HG03108 (cell line): ENCODE results near the gene CFAP45.

Experiments
- ATAC-seq: cut with Tn5 transposase; IDR thresholded peaks from one replicate; pipeline ENCODE4 v1.9.1; 2021; ENCODE audit warnings: moderate library complexity; ENCODE audit not compliant: unreplicated experiment

Gene CFAP45

DNA sequence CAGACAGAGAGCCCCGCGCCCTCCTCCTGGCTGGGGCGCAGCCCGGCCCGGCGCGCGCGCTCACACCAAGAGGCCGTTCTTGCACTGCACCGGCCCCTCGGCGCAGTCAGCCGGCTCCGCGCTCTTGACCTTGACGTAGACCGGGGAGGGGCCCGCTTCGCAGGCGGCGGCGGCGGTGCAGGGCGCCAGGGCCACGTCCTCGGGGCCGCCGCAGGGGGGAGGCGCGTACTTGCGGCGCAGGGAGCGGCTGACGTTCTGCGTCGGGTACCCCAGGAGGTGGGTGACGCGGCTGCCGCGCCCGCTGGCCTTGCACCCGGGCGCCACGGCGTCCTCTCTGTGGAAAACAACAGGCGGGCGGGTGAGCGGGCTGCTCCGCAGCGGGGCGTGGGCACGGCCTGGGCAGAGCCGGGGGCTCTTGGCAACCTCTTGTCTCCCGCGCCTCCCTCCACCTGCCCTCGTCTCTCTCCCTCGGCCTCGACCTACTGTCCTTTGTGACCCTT is 45.2 kb downstream of the CFAP45 start:
- peak; percentile 65 for ATAC-seq

DNA sequence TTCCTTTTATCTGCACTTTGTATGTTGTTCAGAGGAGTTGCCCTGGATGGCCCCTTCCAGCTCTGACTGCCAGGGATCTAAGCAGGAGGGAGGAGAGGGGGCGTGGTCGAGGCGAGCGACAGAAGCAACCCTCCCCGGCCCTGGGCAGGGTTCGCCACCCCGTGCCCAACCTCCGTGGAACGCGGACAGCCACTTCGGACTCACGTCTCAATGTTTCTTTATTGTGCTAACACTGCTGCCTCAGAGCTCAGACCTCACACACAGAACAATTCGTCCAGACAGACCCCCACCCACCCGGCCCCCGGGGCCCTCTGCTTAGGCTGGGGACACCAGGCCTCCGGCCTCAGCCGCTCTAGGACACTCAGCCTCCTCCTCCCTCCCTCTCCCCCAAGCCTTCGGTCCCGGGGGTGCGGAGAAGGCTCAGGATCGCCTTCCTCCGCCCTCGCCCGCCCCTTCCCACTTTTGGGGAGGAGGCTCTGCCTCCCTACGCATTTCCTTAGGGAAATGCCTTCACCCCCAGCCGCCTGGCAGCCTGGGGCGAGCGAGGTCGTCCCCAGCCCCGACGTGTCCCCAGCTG is 45.8 kb downstream of the CFAP45 start:
- ATAC-seq, result no peak

DNA sequence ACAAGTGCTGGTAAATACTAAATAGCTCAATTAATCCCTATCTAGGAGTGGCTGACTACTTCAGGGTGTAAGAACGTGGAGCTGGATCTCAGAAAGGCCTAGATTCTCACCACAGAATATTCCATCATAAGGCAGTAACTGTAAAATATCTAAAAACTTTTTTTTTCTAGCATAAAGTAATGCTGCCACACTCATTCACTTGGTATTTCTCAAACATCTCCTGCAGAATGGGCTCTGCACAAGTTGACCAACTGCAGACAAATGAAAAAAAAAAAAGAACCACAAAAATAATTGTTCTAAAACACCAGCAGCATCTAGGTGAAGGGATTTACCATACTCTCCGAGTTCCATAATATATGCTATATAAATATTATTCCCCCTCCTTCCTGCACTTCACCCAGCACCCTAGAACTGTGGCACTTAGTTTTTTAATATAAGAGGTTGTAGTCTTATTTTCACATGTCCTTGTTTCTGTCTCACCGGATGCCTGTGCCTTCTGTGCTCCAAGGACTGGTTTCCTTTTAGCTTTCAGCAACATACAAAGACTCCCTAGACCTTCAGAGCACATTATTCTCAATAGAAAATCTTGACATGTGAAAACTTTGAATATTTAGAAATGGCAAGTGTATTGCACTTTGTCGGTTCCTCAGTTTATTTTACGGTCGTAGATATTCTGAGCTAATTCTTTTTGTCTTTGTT is 46.4 kb downstream of the CFAP45 start:
- ATAC-seq, result no peak

DNA sequence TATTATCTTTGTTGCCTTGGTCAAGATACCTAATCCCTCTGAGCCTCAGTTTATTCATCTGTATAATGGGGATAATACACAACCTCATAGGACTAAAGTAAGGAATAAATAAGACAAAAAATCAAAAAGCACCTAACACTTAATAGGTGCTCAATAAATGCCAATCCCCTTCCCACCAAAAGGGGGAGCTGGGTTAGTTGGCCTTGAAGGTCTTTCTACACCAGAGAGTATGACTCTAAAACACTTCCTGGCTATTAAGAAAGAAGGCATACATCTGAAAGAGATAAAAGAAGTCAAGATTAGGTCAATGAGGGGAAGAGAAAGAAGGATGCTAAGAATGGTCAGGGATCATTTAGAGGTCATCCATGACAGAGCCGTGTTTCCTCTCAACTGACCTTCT is 48.6 kb downstream of the CFAP45 start:
- no peak for ATAC-seq

DNA sequence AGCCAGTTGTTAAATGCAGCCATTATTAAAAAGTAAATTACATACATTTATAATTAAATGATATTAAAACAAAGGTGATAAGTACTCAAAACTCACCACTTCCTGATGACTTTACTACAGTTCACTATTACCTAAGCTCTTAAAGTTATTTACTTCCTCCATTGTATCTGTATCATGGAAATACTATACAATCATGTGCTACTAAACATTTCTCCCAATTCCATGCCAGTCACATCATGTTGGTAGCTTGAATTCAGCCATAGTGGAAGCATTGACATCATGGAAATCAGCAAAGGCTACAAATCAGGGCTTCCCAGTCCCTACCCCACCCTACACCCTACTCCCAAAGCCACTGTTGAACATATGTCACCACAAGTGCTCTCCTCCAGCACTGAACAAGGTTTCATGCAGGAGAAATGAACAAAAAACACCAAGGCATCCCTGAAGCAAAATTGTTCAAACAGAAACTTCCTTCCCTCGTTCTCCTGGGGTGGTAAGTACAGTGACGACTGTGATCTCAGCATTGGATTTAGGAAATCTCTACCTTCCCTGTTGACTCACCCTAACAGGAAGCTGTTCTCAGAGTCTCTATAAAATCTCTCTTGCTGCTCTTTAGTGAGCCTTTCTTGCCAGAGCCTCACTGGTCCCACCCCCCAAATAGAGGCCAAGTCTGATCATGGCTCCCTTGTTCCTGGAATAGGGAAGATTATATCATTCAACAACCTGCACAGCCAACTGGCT is 50.2 kb downstream of the CFAP45 start:
- no peak for ATAC-seq

DNA sequence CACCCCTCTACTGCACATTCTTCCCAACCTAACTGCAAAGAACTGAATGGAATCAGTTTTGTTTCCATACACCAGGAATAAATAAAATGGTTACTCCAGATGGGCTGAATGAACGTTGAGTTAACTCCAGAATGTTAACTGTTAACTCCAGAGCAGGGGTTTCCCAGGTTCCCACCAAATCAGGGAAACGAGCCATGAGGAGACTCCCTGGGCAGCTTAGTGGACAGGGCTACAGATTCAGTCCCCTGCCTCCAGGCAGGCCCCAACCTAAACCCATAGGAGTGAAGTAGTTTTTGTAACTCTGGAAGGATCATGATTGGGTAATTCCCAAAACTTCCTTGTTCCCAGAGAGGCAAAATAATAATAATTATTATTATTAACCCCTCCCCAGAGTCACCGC is 51.6 kb downstream of the CFAP45 start:
- ATAC-seq, result no peak

DNA sequence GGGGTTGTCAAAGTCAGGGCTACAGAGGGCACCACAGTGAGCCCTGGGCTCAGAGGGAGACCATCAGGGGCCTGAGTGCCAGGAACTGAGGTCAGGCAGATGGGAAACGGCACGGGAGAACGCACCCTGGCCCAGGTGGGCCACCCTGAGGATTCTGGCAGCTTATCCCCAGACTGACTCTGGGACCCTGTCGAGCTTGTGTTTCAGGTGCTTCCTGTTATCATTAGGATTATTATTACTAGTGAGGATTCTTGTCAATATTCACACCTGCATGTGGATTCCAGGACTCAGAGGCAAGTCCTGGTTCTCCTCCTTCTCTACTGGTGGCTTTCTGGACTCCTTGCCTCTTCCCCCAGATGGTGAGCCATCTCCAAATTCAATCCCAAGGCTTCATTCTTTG is 52.7 kb downstream of the CFAP45 start:
- ATAC-seq, result no peak

DNA sequence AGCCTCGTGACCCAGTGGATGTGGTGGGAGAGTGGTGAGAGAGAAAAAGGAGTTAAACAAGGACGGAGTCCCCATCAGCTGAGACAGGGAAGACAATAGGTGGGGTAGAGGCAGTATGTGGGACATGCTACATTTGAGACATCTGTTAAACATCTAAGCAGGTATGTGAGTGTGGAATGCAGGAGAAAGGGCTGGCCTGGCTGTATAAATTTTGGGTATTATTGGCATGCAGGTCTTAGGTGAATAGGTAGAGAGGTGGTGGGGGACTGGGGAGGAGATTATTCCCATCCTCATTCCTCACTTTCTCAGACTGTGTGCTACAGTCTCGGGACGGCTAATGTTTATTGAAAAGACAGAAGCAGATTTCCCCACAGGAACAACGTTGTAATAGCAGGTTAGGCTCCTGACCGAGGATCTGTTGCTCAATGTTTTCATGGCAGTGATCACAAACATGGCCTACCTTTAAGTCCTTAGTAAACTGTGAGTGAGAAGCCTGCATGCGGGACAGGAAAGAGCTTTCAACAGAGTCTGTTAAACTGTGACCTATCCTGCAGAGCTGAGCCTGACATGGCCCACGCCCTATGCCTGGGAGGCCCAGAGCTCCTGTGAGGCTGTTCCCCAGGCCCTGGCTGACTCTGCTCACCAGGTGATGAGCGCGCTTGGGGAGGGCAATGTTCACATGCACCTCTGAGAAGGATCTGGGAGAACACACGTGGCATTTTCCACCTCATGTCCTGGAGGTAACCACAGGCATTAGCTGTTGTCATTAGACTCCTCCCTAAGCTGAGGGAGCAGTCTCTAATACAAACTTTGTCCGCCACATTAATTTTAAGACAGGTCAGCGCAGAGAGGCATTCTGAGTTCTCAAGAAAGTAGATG is 54.0 kb downstream of the CFAP45 start:
- no peak for ATAC-seq

DNA sequence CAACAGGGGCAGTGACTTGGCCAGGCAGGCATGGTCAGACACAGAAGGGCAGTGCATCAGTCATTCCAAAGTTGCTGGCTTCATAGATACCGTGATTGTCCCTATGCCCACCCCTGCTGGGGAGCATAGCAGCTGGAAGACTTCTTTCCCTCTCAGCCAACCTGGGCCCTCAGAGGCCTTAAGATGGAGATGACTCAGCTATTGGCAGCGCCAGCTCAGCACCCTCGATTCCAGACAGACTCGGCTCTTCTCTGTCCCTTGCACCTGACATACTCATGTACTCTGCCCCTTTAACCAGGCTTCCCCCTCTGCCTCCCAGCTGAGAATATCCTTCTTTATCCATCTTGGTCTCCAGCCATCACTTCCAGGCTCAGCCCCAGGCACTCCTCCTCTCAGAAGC is 56.5 kb downstream of the CFAP45 start:
- no peak for ATAC-seq

DNA sequence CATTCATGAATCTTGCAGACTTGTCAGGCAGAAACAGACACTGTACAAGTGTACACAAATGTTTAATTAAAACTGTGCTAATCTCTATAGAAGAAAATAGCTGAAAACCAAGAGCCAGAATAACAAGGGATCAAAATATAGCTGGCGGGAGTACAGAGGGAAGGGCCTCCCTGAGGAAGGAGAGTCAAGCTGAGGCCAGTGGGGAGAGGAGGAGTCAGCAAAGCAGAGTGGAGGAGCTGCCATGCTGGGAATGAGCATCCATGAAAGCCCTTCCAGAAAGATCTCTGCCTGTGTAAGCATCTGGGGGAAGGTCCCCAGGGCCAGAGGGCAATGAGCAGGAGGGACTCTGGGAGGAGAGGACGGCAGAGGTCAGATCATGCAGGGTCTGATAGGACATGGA is 58.2 kb downstream of the CFAP45 start:
- ATAC-seq, result no peak

DNA sequence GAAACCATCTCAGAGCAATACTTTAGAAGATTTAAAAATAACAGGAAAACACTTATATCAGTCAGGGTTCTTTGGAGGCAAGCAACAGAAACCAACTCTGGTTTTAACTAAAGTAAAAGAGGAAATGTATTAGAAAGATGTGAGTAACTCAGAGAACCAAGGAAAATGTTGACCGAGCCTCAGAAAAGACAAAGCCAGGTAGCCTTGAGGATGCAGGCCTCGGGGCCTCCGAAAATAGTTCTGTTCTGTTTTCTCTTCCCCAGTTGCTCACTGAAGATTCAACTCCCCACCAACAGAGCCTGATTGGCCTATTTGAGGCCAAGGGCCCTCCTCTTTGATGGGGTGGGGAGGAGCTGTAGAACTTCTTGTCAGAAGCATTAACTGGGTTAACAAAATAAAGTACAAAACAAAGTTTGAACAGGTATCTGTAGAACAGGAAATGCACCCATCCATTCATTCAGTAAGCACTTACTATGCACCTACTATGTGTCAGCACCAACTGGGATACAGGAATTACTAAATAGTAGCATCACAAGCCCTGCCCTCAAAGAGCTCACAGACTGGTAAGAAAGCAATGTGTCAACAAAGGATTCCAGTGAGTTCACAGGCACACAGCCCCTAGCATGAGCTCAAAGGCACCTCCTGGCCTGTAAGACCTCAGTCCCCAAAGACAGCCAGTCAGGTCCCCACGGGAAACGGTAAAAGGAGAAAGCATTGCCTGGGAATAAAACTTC is 60.7 kb downstream of the CFAP45 start:
- ATAC-seq, result peak; percentile 43

DNA sequence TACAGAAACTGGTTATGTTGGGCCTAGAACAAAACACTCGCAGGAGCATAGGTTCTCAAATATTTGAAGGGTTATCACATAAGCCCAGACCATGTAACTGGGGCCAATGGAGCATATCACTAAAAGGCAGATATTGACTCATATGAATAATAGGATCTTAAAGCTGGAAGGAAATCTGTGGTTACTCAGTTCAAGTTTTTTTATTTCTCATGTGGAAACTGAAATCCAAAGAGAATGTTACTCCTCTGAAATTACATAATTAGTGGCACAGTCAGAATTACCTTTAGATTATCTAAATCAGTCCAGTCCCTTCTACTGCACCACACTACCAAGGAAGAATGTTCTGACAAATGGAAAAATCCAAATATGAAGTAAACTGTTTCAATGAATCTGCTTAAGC is 61.2 kb downstream of the CFAP45 start:
- ATAC-seq, result peak; percentile 31

DNA sequence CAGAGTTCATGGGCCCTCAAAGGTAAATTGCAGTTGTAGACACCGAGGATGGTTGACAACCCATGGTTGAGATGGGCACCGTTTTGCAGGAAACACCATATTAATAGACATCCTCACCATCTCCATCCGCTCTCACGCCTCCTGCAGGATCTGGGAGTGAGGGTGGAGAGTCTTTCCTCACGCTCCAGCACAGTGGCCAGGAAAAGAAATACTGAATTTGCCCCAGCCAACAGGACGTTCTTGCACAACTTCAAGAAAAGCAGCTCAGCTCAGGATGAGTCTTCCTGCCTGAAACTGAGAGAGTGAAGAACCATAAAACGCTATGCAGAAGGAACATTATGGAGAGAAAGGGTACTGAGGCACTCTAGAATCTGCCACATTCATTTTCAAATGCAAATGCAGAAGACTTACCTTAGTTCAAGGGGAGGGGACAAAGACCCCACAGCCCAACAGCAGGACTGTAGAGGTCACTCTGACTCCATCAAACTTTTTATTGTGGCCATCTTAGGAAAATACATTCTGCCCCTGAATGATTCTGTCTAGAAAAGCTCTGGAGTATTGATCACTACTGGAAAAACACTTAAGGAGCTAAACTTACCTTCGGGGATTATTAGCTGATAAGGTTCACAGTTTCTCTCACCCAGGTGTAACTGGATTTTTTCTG is 64.0 kb downstream of the CFAP45 start:
- ATAC-seq, result no peak

DNA sequence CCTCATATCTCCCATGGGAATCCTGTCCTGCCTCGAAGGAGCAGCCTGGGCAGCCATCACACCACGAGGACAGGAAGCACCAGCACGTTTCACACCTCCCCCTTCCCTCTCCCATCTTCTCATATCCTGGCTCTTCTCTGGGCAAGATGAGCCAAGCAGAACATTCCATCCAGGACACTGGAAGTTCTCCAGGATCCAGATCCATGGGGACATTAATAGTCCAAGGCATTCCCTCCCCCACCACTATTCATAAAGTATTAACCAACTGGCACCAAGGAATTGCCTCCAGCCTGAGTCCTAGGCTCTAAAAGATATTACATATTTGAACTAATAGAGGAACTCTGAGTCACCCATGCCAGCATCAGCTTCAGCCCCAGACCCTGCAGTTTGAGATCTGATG is 64.6 kb downstream of the CFAP45 start:
- ATAC-seq, result no peak

DNA sequence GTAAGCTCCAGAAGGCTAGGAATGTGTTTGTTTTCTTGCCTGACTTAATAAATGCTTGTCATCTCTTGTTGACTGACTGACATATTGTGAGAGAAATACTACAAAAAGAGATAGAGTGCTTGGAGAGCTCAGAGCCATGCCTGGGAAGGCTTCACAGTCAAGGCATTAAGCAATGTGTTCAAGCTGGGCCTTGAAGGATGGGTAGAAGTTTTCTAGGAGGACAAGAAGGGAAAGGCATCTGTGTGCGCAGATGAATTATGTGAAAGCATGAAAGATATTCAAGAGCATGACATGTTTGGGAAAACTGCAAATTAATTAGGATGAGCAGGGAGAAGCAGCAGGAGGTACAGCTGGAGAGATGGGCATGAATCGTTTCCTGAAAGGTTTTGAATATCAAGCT is 67.7 kb downstream of the CFAP45 start:
- ATAC-seq, result no peak

DNA sequence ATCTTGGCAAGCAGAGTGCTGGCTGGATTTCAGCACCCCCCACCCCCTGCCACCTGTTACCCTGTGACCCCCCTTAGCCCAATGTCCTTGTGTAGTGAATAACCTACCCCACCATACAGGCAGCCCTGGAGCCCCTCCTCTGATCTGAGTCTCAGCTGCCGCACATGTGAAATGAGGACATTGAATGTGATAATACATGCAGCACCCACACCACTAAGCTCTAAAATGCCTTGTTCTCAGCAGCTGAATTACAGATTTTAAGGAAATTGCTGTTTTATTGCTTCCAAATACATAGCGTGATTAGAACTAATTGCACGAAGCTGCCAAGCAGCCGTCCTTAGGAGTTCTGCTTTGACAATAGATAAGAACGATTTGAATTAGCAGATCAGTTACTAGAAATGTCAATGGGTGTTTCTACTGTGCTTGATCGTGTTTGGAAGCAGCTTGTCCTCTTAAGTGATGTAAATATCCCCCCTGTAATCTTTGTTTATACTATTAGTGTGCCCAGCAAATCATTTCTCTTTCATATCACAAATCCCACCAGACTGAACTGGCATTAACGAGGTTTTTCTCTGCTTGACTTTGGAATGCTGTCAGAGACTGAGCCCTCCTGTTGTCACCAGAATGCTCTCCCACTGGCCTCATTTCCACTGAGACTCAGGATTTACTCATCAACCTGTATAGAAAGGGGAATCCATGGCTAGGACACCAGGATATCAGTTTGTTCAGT is 68.4 kb downstream of the CFAP45 start:
- ATAC-seq, result no peak

DNA sequence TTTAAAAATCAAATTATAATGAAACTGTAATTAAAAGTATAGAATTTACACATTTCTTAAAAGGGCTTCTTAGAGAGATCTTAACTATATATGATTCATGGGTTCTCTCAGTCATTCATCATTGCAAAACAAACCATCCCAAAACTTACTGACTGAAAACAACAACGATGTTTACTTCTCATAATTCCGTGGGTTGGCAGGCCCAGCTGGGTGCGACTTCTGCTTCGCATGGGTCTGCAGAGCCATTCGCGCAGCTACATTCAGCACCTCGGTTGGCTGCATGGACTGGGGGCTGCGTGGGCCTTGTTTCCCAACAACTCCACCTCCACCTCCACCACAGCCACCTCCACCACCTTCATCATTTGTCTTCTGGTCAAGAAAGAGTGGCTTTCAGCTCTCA is 69.2 kb downstream of the CFAP45 start:
- ATAC-seq, result no peak

DNA sequence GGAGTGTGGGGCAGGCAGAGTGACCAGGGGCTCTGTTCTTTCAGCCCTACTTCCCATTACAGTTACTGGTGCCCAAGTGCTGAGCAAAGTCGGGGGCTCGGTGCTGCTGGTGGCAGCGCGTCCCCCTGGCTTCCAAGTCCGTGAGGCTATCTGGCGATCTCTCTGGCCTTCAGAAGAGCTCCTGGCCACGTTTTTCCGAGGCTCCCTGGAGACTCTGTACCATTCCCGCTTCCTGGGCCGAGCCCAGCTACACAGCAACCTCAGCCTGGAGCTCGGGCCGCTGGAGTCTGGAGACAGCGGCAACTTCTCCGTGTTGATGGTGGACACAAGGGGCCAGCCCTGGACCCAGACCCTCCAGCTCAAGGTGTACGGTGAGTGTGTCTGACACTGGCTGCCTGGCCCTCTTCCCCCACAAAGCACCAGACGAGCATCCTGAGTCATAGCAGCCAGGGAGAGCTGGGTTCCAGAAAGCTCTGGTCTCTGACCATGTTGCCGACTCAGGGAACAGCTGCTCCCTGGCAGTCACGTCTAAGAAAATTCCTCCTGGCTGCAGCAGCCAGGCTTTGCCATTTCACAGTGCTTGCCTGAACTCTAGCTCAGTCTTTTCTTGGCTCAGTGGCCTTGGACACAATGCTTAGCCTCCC is 70.0 kb downstream of the CFAP45 start:
- ATAC-seq, result no peak

DNA sequence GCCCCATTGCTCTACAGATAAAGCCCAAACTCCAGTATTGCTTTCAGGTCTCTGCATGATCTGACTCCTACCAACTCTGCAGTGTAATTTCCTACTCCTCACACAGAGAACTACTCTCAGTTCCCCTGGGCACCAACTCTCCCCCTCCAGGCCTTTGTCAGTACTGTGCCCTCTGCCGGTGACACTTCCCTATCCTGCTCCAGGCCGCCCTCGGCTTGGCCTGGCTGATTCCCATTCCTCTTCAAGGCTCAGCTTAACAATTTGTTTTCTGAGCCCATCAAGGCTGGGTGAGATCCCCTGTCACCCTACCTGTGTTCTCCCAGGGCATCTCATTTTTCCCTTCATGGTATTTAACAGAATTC is 70.7 kb downstream of the CFAP45 start:
- peak; percentile 77 for ATAC-seq
